Putamen (tissue), 1 donor: ENCODE measurements around the gene KCNE1.

Experiments used
- DNase-seq: peaks from one replicate; pipeline ENCODE4 v3.0.0-alpha.2; 2016; ENCODE audit warnings: low spot score

KCNE1 gene

GRCh38 chr21:34535886-34536285 lies 23.9 kb upstream of the KCNE1 start:
- DNase-seq, result no peak

GRCh38 chr21:34534522-34534921 lies 22.5 kb upstream of the KCNE1 start:
- DNase-seq, result peak; percentile 74

GRCh38 chr21:34533938-34534337 lies 21.9 kb upstream of the KCNE1 start:
- DNase-seq, result no peak

GRCh38 chr21:34531399-34531798 lies 19.4 kb upstream of the KCNE1 start:
- no peak for DNase-seq

GRCh38 chr21:34530261-34530660 lies 18.3 kb upstream of the KCNE1 start:
- no peak for DNase-seq

- DNase-seq, result no peak
These were observed 16.1 kb upstream of the KCNE1 start for GRCh38 chr21:34528131-34528561.

- peak; percentile 64 for DNase-seq
These were observed 14.7 kb upstream of the KCNE1 start for GRCh38 chr21:34526618-34527290.

- no peak for DNase-seq
These were observed 14.2 kb upstream of the KCNE1 start for GRCh38 chr21:34526241-34526617.

- no peak for DNase-seq
These were observed 12.9 kb upstream of the KCNE1 start for GRCh38 chr21:34524646-34525601.

GRCh38 chr21:34523019-34523555 lies 11.1 kb upstream of the KCNE1 start:
- no peak for DNase-seq

GRCh38 chr21:34522284-34522683 lies 10.3 kb upstream of the KCNE1 start:
- no peak for DNase-seq

GRCh38 chr21:34521561-34521960 lies 9.6 kb upstream of the KCNE1 start:
- DNase-seq, result no peak

GRCh38 chr21:34520764-34521508 lies 8.9 kb upstream of the KCNE1 start:
- DNase-seq, result no peak

GRCh38 chr21:34520281-34520680 lies 8.3 kb upstream of the KCNE1 start:
- no peak for DNase-seq

GRCh38 chr21:34519694-34520093 lies 7.7 kb upstream of the KCNE1 start:
- DNase-seq, result no peak

- DNase-seq, result no peak
These were observed 7.0 kb upstream of the KCNE1 start for GRCh38 chr21:34519016-34519415.

- no peak for DNase-seq
These were observed 6.3 kb upstream of the KCNE1 start for GRCh38 chr21:34518301-34518700.

GRCh38 chr21:34517491-34518245 lies 5.7 kb upstream of the KCNE1 start:
- DNase-seq, result no peak

- DNase-seq, result no peak
These were observed 5.0 kb upstream of the KCNE1 start for GRCh38 chr21:34517039-34517438.

GRCh38 chr21:34514576-34515115 lies 2.6 kb upstream of the KCNE1 start:
- DNase-seq, result no peak

- DNase-seq, result no peak
These were observed 1.2 kb upstream of the KCNE1 start for GRCh38 chr21:34513129-34513675.
